DND-41 (cell line): ENCODE results near the gene CSNK1G3.

ENCODE experiments used
- ATAC-seq: fragments of 200-7000 bp; cut with Tn5 transposase; 3 replicates; pipeline ENCODE4 v1.9.1; 2021; ENCODE audit warnings: low read depth; ENCODE audit not compliant: insufficient read depth
- DNase-seq: peaks from one replicate; pipeline ENCODE4 v3.0.0-alpha.2; 2020
- H2AFZ ChIP-seq: 2 replicates; pipeline ENCODE4 v1.6.0; 2012; ENCODE audit warnings: low read depth, low read length
- H3K27ac ChIP-seq: 2 replicates; pipeline ENCODE4 v1.5.1; 2012; ENCODE audit warnings: low read length, inconsistent platforms
- H3K27me3 ChIP-seq: fragments of 200-600 bp; sonication (generic); 2 replicates; pipeline ENCODE4 v1.6.0; 2012; ENCODE audit warnings: low read length, mild to moderate bottlenecking, inconsistent platforms; ENCODE audit not compliant: insufficient read depth, poor library complexity
- H3K36me3 ChIP-seq: 2 replicates; pipeline ENCODE4 v1.5.1; 2012; ENCODE audit warnings: low read length, inconsistent platforms; ENCODE audit not compliant: insufficient read depth
- H3K4me1 ChIP-seq: 2 replicates; pipeline ENCODE4 v1.5.1; 2012; ENCODE audit warnings: mild to moderate bottlenecking, low read length; ENCODE audit not compliant: insufficient read depth
- H3K4me2 ChIP-seq: 2 replicates; pipeline ENCODE4 v1.6.0; 2012; ENCODE audit warnings: mild to moderate bottlenecking, moderate library complexity, low read length, inconsistent platforms; ENCODE audit not compliant: insufficient read depth
- H3K4me3 ChIP-seq, 2 experiments: fragments of 200-600 bp in 1 of 2; shearing (Covaris generic) in 1 of 2; 2 replicates each; pipeline ENCODE4 v1.5.1; 2012 to 2016; ENCODE audit warnings: inconsistent platforms in 2 of 2, low read length in 2 of 2, mild to moderate bottlenecking in 2 of 2, low read depth in 1 of 2, moderate library complexity in 1 of 2
- H3K79me2 ChIP-seq: 2 replicates; pipeline ENCODE4 v1.6.0; 2012; ENCODE audit warnings: low read length, inconsistent platforms; ENCODE audit not compliant: insufficient read depth
- H3K9ac ChIP-seq: 2 replicates; pipeline ENCODE4 v1.6.0; 2012; ENCODE audit warnings: low read depth, mild to moderate bottlenecking, inconsistent platforms, low read length, moderate library complexity
- H3K9me3 ChIP-seq: 2 replicates; pipeline ENCODE4 v1.5.1; 2012; ENCODE audit warnings: low read length, moderate library complexity, mild to moderate bottlenecking, inconsistent platforms; ENCODE audit not compliant: insufficient read depth, severe bottlenecking
- H4K20me1 ChIP-seq: 2 replicates; pipeline ENCODE4 v1.6.0; 2012; ENCODE audit warnings: low read length; ENCODE audit not compliant: insufficient read depth
- CTCF ChIP-seq: IDR thresholded peaks from 2 replicates; pipeline ENCODE4 v1.5.1; 2012; ENCODE audit warnings: borderline replicate concordance, low read length, moderate library complexity, mild to moderate bottlenecking; ENCODE audit not compliant: poor library complexity, severe bottlenecking; ENCODE audit errors: extremely low read depth
- EZH2 ChIP-seq: IDR thresholded peaks from 3 replicates; pipeline ENCODE4 v1.6.1; 2012; ENCODE audit warnings: borderline replicate concordance, low read depth, mild to moderate bottlenecking, moderate library complexity, low read length, inconsistent platforms; ENCODE audit not compliant: severe bottlenecking

CSNK1G3 gene

GRCh38 chr5:123502120-123502519, 9.9 kb upstream of the CSNK1G3 start:
- Histone ChIP-seq H3K79me2 (no peaks in the 10 kb centered on the region), H4K20me1 (no peaks in the 10 kb centered on the region), H3K4me3 (no peak overlapping the region), H3K4me2 (no peak overlapping the region), H3K27ac (no peak overlapping the region), H3K4me1 (no peaks in the 10 kb centered on the region), H3K9ac (no peak overlapping the region), H3K36me3 (no peaks in the 10 kb centered on the region), H2AFZ (no peak overlapping the region), H3K27me3 (no peaks in the 10 kb centered on the region), H3K9me3 (no peaks in the 10 kb centered on the region)
- TF ChIP-seq EZH2 (no peak), CTCF (no peak)
- no peak for DNase-seq
- ATAC-seq, result no peak

DNA sequence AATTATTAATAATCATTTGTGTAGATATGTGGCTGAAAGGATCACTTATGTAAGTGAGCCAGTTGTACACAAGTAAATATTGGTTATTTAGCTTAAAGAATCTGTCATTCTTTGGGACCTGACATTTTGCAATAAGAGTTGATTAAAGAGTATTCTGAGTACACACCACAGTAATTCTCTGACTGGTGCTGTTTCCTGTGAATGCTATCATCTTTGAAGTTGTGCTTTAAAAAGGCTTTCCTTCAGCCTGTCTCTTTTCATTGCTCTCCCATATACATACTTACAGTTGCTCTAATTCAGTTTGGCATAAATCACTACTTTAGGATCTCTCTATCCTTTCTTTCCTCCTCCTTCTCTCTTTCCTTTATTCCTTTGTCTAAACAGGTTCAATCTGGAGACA, 8.7 kb upstream of the CSNK1G3 start:
- no peaks in the 10 kb centered on the region for H3K9me3 ChIP-seq
- no peak overlapping the region for H3K27ac ChIP-seq
- no peak overlapping the region for H2AFZ ChIP-seq
- DNase-seq, result no peak
- no peaks in the 10 kb centered on the region for H3K4me1 ChIP-seq
- no peaks in the 10 kb centered on the region for H3K27me3 ChIP-seq
- no peaks in the 10 kb centered on the region for H4K20me1 ChIP-seq
- no peak overlapping the region for H3K9ac ChIP-seq
- H3K79me2 ChIP-seq, result no peaks in the 10 kb centered on the region
- H3K36me3 ChIP-seq, result no peaks in the 10 kb centered on the region
- H3K4me3 ChIP-seq, result no peak overlapping the region
- no peak for TF ChIP-seq EZH2
- TF ChIP-seq CTCF, result no peak
- H3K4me2 ChIP-seq, result no peak overlapping the region
- no peak for ATAC-seq

- H3K36me3 ChIP-seq, result no peaks in the 10 kb centered on the region
- H3K9me3 ChIP-seq, result no peaks in the 10 kb centered on the region
- H3K27ac ChIP-seq, result no peak overlapping the region
- no peak overlapping the region for H3K4me3 ChIP-seq
- no peaks in the 10 kb centered on the region for H4K20me1 ChIP-seq
- no peaks in the 10 kb centered on the region for H3K27me3 ChIP-seq
- H3K9ac ChIP-seq, result no peak overlapping the region
- DNase-seq (no peak), ATAC-seq (no peak)
- H3K4me1 ChIP-seq, result no peaks in the 10 kb centered on the region
- no peak overlapping the region for H2AFZ ChIP-seq
- no peaks in the 10 kb centered on the region for H3K79me2 ChIP-seq
- no peak for TF ChIP-seq EZH2
- no peak for TF ChIP-seq CTCF
- H3K4me2 ChIP-seq, result no peak overlapping the region
Measured at GRCh38 chr5:123505633-123506032, 6.3 kb upstream of the CSNK1G3 start.

DNA sequence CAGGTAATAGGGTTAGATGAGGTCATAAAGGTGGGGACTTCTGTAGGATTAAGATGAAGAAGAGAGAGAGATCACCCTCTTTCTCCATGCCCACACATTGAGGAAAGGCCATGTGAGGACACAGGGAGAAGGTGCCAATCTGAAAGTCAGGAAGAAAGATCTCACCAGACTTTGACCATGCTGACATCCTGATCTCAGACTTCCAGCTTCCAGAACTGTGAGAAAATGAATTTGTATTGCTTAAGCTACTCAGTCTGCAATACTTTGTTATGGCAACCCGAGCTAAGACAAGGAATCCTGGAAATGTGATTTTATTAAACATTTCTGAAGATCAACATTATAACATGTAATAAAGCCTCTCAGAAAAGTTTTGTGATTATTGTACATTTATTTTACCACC, 3.5 kb upstream of the CSNK1G3 start:
- Histone ChIP-seq H4K20me1 (no peaks in the 10 kb centered on the region), H3K9me3 (no peaks in the 10 kb centered on the region), H3K4me1 (no peaks in the 10 kb centered on the region), H3K4me3 (no peak overlapping the region), H3K36me3 (no peaks in the 10 kb centered on the region), H3K79me2 (no peaks in the 10 kb centered on the region), H2AFZ (no peak overlapping the region), H3K9ac (no peak overlapping the region), H3K4me2 (no peak overlapping the region), H3K27me3 (no peaks in the 10 kb centered on the region), H3K27ac (no peak overlapping the region)
- ATAC-seq (no peak), DNase-seq (no peak)
- TF ChIP-seq EZH2 (no peak), CTCF (no peak)
